GM12865 (cell line): Measurements from ENCODE around the gene PRDM4.
"Not testable (repeated sequence)": the region's sequence is repeated elsewhere in the genome, so short reads cannot be mapped to it uniquely, and the experiment has no call there.

ENCODE experiments used
- DNase-seq: peaks from one replicate; pipeline ENCODE4 v3.0.0; 2010; ENCODE audit warnings: low read depth
- H3K4me3 ChIP-seq: 2 replicates; pipeline ENCODE4 v1.5.1; 2011; ENCODE audit warnings: mild to moderate bottlenecking, low read depth, low read length, control low read depth
- CTCF ChIP-seq: IDR thresholded peaks from 2 replicates; pipeline ENCODE4 v1.5.1; 2011; ENCODE audit warnings: low read length, control low read depth, low read depth, inconsistent platforms; ENCODE audit not compliant: insufficient read depth; ENCODE audit errors: missing control alignments

The PRDM4 gene

GRCh38 chr12:107730618-107731341, 30.2 kb downstream of the PRDM4 start:
- DNase-seq, result no peak
- no peak overlapping the region for H3K4me3 ChIP-seq
- TF ChIP-seq CTCF, result no peak

- DNase-seq, H3K4me3 ChIP-seq: not testable (repeated sequence)
These were observed 33.2 kb downstream of the PRDM4 start for GRCh38 chr12:107727742-107728141.

GRCh38 chr12:107727327-107727726, 33.6 kb downstream of the PRDM4 start:
- H3K4me3 ChIP-seq, DNase-seq: not testable (repeated sequence)

DNA sequence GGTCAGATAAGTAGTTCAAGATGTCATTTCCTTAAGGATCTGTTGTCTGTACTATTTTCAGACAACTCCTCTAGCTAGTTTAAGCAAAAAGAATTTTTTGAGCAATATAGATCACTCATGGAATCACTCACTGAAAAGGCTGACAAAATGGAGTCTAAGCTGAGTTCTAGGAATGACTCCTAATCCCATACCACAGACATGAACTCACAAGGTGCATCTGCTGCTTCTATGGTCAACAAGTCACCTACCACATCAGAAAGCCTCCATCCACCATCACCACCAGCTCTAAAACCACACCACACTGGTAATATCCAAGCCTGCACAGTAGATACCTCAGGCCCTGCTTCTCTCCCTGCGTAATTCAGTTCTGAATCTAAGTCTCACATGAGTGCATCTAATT, 42.3 kb downstream of the PRDM4 start:
- DNase-seq, result peak; percentile 13
- TF ChIP-seq CTCF, result no peak
- H3K4me3 ChIP-seq, result no peak overlapping the region

GRCh38 chr12:107715780-107716179, 45.2 kb downstream of the PRDM4 start:
- TF ChIP-seq CTCF, result no peak
- DNase-seq, result no peak
- no peak overlapping the region for H3K4me3 ChIP-seq

- not testable (repeated sequence) for DNase-seq, H3K4me3 ChIP-seq
These were observed 55.4 kb downstream of the PRDM4 start for GRCh38 chr12:107705522-107705921.

GRCh38 chr12:107704041-107704440, 56.9 kb downstream of the PRDM4 start:
- no peak for TF ChIP-seq CTCF
- H3K4me3 ChIP-seq, result no peak overlapping the region
- DNase-seq, result no peak

- TF ChIP-seq CTCF, result no peak
- peak; percentile 53 for DNase-seq
- no peak overlapping the region for H3K4me3 ChIP-seq
These were observed 58.8 kb downstream of the PRDM4 start for GRCh38 chr12:107702106-107702505.
